ENCODE results near the gene GADD45B.

GADD45B gene

DNA sequence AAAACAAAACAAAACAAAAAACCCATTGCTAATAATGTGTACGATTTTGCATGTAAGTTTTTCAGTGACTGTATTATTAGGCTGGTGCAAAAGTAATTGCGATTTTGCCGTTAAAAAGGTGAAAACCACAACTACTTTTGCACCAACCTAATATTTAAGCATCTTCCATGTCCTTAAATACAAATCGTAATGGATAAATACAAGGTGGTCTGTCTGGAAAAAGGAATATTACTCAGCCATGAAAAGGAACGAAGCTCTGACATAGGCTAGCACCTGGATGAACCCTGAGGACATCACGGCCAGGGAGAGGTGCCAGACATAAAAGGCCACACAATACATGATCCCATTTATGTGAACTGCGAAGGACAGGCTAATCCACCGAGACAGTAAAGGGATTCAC, 33.2 kb downstream of the GADD45B start:
- no peak for TF ChIP-seq TAF1 (IDR thresholded peaks at IDR 0.05; ENCODE audit: borderline replicate concordance, insufficient read depth, low read length)
- TF ChIP-seq, protein P1, sequence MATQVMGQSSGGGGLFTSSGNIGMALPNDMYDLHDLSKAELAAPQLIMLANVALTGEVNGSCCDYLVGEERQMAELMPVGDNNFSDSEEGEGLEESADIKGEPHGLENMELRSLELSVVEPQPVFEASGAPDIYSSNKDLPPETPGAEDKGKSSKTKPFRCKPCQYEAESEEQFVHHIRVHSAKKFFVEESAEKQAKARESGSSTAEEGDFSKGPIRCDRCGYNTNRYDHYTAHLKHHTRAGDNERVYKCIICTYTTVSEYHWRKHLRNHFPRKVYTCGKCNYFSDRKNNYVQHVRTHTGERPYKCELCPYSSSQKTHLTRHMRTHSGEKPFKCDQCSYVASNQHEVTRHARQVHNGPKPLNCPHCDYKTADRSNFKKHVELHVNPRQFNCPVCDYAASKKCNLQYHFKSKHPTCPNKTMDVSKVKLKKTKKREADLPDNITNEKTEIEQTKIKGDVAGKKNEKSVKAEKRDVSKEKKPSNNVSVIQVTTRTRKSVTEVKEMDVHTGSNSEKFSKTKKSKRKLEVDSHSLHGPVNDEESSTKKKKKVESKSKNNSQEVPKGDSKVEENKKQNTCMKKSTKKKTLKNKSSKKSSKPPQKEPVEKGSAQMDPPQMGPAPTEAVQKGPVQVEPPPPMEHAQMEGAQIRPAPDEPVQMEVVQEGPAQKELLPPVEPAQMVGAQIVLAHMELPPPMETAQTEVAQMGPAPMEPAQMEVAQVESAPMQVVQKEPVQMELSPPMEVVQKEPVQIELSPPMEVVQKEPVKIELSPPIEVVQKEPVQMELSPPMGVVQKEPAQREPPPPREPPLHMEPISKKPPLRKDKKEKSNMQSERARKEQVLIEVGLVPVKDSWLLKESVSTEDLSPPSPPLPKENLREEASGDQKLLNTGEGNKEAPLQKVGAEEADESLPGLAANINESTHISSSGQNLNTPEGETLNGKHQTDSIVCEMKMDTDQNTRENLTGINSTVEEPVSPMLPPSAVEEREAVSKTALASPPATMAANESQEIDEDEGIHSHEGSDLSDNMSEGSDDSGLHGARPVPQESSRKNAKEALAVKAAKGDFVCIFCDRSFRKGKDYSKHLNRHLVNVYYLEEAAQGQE (IDR thresholded peaks at IDR 0.05; ENCODE audit: insufficient read depth in 1 of 2, low read depth in 2 of 2, low read length in 2 of 2), result no peak
- TF ChIP-seq SIN3A (IDR thresholded peaks at IDR 0.05; ENCODE audit: borderline replicate concordance, insufficient read depth, low read length), result no peak

DNA sequence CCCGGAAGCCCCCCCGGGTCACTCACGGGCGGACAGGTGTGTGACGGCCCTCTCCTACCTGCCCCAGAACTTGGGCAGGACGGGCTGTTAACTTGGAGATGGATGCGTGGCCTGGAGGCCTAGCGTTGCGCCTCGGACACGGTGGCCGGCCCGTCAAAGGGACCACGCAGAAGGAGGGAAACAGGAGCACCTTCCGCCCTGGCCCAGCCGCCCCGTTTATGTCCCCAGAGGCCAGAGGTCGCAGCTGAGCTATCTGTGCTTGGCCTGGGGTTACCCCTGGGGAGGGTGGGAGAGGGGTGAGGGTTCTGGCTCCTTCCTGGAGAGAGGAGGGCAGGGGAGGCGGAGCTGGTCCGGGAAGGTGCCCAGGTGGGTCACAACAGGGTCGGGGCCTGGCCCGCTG, 35.6 kb downstream of the GADD45B start:
- TF ChIP-seq SIN3A (IDR thresholded peaks at IDR 0.05; ENCODE audit: borderline replicate concordance, insufficient read depth, low read length) (no peak), POLR2AphosphoS5 (IDR thresholded peaks at IDR 0.05; ENCODE audit: low read depth, low read length) (no peak), TAF1 (IDR thresholded peaks at IDR 0.05; ENCODE audit: borderline replicate concordance, insufficient read depth, low read length) (no peak), FOXP2 (optimal IDR thresholded peaks at IDR 0.05; ENCODE audit: borderline replicate concordance, extremely low read depth, extremely low read length, insufficient read depth) (no peak)
- TF ChIP-seq, protein P1 (IDR thresholded peaks at IDR 0.05; ENCODE audit: insufficient read depth in 1 of 2, low read depth in 2 of 2, low read length in 2 of 2), result no peak

DNA sequence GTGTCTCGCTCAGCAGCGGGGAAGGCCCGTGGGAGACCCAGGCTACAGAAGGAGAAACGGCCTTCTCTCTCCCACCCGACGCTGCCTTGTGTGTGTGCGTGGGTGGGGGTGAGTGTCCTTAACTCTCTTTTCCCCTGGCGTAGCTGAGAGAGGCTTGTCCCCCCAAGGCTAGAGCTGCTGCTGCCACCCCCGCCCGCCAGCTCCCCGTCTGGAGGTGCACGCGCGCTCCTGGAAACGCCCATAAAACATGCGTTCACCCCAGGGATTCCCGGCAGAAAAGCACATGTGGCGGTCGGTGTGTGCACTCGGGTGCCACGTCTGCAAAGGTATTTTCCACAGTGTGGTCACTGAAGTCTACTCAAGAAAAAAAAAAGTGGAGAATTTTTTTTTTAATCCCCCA, 36.1 kb downstream of the GADD45B start:
- no peak for TF ChIP-seq FOXP2 (optimal IDR thresholded peaks at IDR 0.05; ENCODE audit: borderline replicate concordance, extremely low read depth, extremely low read length, insufficient read depth)
- TF ChIP-seq TAF1 (IDR thresholded peaks at IDR 0.05; ENCODE audit: borderline replicate concordance, insufficient read depth, low read length), result no peak
- no peak for TF ChIP-seq SIN3A (IDR thresholded peaks at IDR 0.05; ENCODE audit: borderline replicate concordance, insufficient read depth, low read length)
- TF ChIP-seq, protein P1 (IDR thresholded peaks at IDR 0.05; ENCODE audit: insufficient read depth in 1 of 2, low read depth in 2 of 2, low read length in 2 of 2), result no peak
- no peak for TF ChIP-seq POLR2AphosphoS5 (IDR thresholded peaks at IDR 0.05; ENCODE audit: low read depth, low read length)

DNA sequence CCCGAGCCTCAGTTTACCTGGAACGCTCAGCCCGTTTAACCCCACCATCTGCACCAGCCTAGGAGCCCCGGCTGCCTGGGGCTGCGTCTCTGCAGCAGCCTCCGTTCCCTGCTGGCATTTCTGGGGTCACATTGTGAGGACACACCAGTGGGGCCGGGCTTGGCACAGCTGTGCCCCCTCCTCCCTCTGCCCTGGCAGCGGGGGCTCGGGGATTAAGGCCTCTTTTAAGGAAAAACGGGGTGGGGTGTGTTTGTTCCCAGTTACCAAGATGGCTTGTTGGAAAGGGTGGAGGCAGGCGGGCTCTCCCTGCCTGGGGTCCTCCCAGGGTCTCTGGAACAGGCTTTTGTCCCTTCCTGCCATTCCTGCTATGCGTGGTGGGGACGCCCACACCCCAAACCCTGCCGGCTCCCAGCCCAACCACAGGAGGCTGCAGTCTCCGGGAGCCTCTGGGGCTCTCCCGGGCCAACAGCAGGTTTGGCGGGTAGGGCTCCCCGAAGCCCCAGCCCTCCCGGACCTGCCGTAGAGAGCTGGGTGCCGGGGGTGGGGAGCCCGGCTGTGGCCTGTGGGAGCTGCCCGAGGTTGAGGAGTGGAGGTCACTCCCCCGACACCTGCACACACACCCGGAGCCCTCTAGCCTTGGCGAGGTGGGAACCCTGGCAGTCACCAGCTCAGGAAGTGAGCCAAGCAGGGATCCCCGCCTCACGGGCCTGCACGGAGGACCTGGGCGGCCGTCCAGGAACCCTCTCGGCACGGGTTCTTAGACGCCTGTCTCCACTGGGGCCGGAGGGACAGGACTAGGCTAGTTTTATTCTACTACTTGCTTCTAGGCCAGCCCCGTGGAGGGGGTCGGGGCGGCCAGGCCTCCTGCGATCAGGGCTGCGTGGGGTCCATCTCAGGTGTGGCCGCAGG, 36.9 kb downstream of the GADD45B start:
- TF ChIP-seq POLR2AphosphoS5 (IDR thresholded peaks at IDR 0.05; ENCODE audit: low read depth, low read length) (no peak), SIN3A (IDR thresholded peaks at IDR 0.05; ENCODE audit: borderline replicate concordance, insufficient read depth, low read length) (no peak), FOXP2 (optimal IDR thresholded peaks at IDR 0.05; ENCODE audit: borderline replicate concordance, extremely low read depth, extremely low read length, insufficient read depth) (no peak), TAF1 (IDR thresholded peaks at IDR 0.05; ENCODE audit: borderline replicate concordance, insufficient read depth, low read length) (no peak)
- TF ChIP-seq, protein P1 (IDR thresholded peaks at IDR 0.05; ENCODE audit: insufficient read depth in 1 of 2, low read depth in 2 of 2, low read length in 2 of 2), result no peak

Measured in PFSK-1 (cell line).